K562 (cell line): ENCODE measurements around the gene NAA10. TPM values are rescaled to one million over a fixed set of nuclear protein-coding genes. Genes with fewer than 3 reads are reported as not detected.

Experiments used
- CGGBP1 ChIP-seq: fragments of 250-450 bp; sonication (Bioruptor Pico); IDR thresholded peaks from 2 replicates; pipeline ENCODE4 v1.9.0; 2021; ENCODE audit warnings: mild to moderate bottlenecking
- CREBBP ChIP-seq: IDR thresholded peaks from one replicate; pipeline ENCODE4 v1.6.1; 2012; ENCODE audit warnings: low read depth, mild to moderate bottlenecking, control low read depth, inconsistent platforms, low read length
- ELF4 ChIP-seq: fragments of 450-650 bp; formaldehyde crosslinking; IDR thresholded peaks from 2 replicates; pipeline ENCODE4 v1.4.0; 2022; ENCODE audit warnings: missing genetic modification characterization
- FUS ChIP-seq: fragments of 200-400 bp; formaldehyde crosslinking; optimal IDR thresholded peaks from 2 replicates; pipeline ENCODE3; 2017; ENCODE audit warnings: low read depth, low read length
- GABPA ChIP-seq: fragments of 200-800 bp; sonication (Bioruptor generic); conservative IDR thresholded peaks from 2 replicates; pipeline ENCODE4 v1.6.1; 2016; ENCODE audit warnings: low read depth, missing genetic modification characterization, missing compliant biosample characterization
- HMG20B ChIP-seq: fragments of 250-450 bp; sonication (Bioruptor Pico); IDR thresholded peaks from 2 replicates; pipeline ENCODE4 v1.5.0; 2021; ENCODE audit warnings: mild to moderate bottlenecking
- HMGN3 ChIP-seq: IDR thresholded peaks from 2 replicates; pipeline ENCODE4 v1.6.1; 2011; ENCODE audit warnings: borderline replicate concordance, low read depth, mild to moderate bottlenecking, mixed read lengths, low read length; ENCODE audit not compliant: insufficient read length; ENCODE audit errors: extremely low read depth
- NR4A1 ChIP-seq, 2 experiments: fragments of 250-450 bp in 1 of 2; fragments of 450-650 bp in 1 of 2; sonication (Bioruptor Pico) in 1 of 2; IDR thresholded peaks; 2 replicates each; pipeline versions ENCODE4 v1.4.0 to v1.6.1; 2016 to 2020; ENCODE audit warnings: mild to moderate bottlenecking in 2 of 2, missing compliant biosample characterization in 1 of 2, missing genetic modification characterization in 1 of 2, moderate library complexity in 1 of 2
- PHB ChIP-seq: fragments of 250-450 bp; sonication (Bioruptor Pico); IDR thresholded peaks from 2 replicates; pipeline ENCODE4 v1.5.0; 2021
- POLR2G ChIP-seq: fragments of 200-400 bp; formaldehyde crosslinking; IDR thresholded peaks from 2 replicates; pipeline ENCODE4 v1.6.1; 2017; ENCODE audit warnings: low read depth, mild to moderate bottlenecking, antibody characterized with exemption, low read length, moderate library complexity
- RBM25 ChIP-seq: fragments of 200-400 bp; formaldehyde crosslinking; IDR thresholded peaks from 2 replicates; pipeline ENCODE4 v1.6.1; 2018; ENCODE audit warnings: low read length, low read depth, moderate library complexity; ENCODE audit not compliant: severe bottlenecking
- SIX5 ChIP-seq, 2 experiments: IDR thresholded peaks; 2 replicates each; pipeline ENCODE4 v1.6.1; 2011; ENCODE audit warnings: low read length in 2 of 2, borderline replicate concordance in 1 of 2, low read depth in 1 of 2, mild to moderate bottlenecking in 1 of 2, moderate library complexity in 1 of 2; ENCODE audit not compliant: insufficient read depth in 1 of 2
- SP2 ChIP-seq: IDR thresholded peaks from 2 replicates; pipeline ENCODE4 v1.6.1; 2011; ENCODE audit warnings: mild to moderate bottlenecking, low read depth, low read length, moderate library complexity; ENCODE audit not compliant: poor library complexity, severe bottlenecking; ENCODE audit errors: extremely low read depth
- SUPT5H ChIP-seq: fragments of 450-650 bp; IDR thresholded peaks from 2 replicates; pipeline ENCODE4 v1.6.1; 2016
- UBTF ChIP-seq, 2 experiments: IDR thresholded peaks; 2 replicates each; pipeline ENCODE4 v1.6.1; 2012; ENCODE audit warnings: improper control_type of control experiment in 2 of 2, low read depth in 2 of 2, low read length in 2 of 2, borderline replicate concordance in 1 of 2
- YY1 ChIP-seq, 3 experiments: IDR thresholded peaks; 2 replicates each; pipeline ENCODE4 v1.6.1; 2011; ENCODE audit warnings: low read length in 2 of 3, mild to moderate bottlenecking in 2 of 3, moderate library complexity in 2 of 3, borderline replicate concordance in 1 of 3, control low read depth in 1 of 3, low read depth in 1 of 3; ENCODE audit not compliant: insufficient read depth in 3 of 3, insufficient replicate concordance in 2 of 3, control insufficient read depth in 1 of 3, insufficient read length in 1 of 3; ENCODE audit errors: extremely low read depth in 1 of 3
- ZNF586 ChIP-seq: fragments of 450-650 bp; formaldehyde crosslinking; conservative IDR thresholded peaks from 2 replicates; pipeline ENCODE4 v1.4.0; 2020; ENCODE audit warnings: mild to moderate bottlenecking, moderate library complexity
- ZNF639 ChIP-seq, 2 experiments: fragments of 200-800 bp in 1 of 2; sonication (Bioruptor generic) in 1 of 2; sonication (generic) in 1 of 2; formaldehyde crosslinking in 1 of 2; IDR thresholded peaks in 1 of 2; conservative IDR thresholded peaks in 1 of 2; 2 replicates each; pipeline versions ENCODE4 v1.5.0 to v1.6.1; 2016 to 2020; ENCODE audit warnings: missing compliant biosample characterization in 1 of 2, missing genetic modification characterization in 1 of 2, missing genetic modification reagents in 1 of 2
- polyA plus RNA-seq, 8 experiments: library from polyadenylated mRNA; depleted of rRNA in 4 of 8; stranded (reverse) in 5 of 8; unstranded in 3 of 8; fragments of >200 nt; fragmentation: Nextera tagmentation in 2 of 8; fragmentation: Illumina TruSeq in 1 of 8; extraction: Ambion mirVana in 2 of 8; extraction: Trizol in 1 of 8; gene quantifications; 2 replicates each; pipeline versions ENCODE4 v1.2.1 to v1.2.3, GENCODE V29; 2011 to 2014; ENCODE audit warnings: inconsistent platforms in 1 of 8, missing spikeins in 1 of 8
- total RNA-seq, 7 experiments: library from RNA; depleted of rRNA in 6 of 7; stranded (reverse); fragments of >200 nt in 6 of 7; fragmentation: Illumina TruSeq in 2 of 7; extraction: Trizol in 2 of 7; gene quantifications; 2 replicates each; pipeline versions ENCODE4 v1.2.1 to v1.2.3, GENCODE V29; 2011 to 2021; ENCODE audit warnings: low replicate concordance in 1 of 7
- TF ChIP-seq, protein P1 (sequence below), 2 experiments: fragments of 450-650 bp; IDR thresholded peaks; 2 replicates each; pipeline ENCODE4 v1.6.1; 2016

The NAA10 gene
- total and polyA plus RNA-seq, 9 of the 15 experiments (the other 6 are each of a cell fraction or from before 2014, with no cell fraction given) = 11.1 to 250 (median 134) TPM

GRCh38 chrX:153934762-153935325 is at the start of gene NAA10 (continued):
- TF ChIP-seq POLR2G (peak; percentile 80), HMGN3 (peak; percentile 44), HMG20B (CRISPR knock-in tag) (no peak), CREBBP (no peak), SUPT5H (no peak), GABPA (tag) (peak; percentile 94), SP2 (peak; percentile 43), ZNF586 (CRISPR knock-in tag) (no peak), UBTF (IDR thresholded peaks at IDR 0.05; ENCODE audit: borderline replicate concordance in 1 of 2, low read depth in 2 of 2, low read length in 2 of 2) (no peak), SIX5 (IDR thresholded peaks at IDR 0.05; ENCODE audit: borderline replicate concordance in 1 of 2, insufficient read depth in 1 of 2, low read depth in 1 of 2, low read length in 2 of 2) (no peak), YY1 (IDR thresholded peaks at IDR 0.05; ENCODE audit: borderline replicate concordance in 1 of 3, control insufficient read depth in 1 of 3, extremely low read depth in 1 of 3, insufficient read depth in 3 of 3, insufficient read length in 1 of 3, insufficient replicate concordance in 2 of 3, low read depth in 1 of 3, low read length in 2 of 3) (peak in 1 of 3 experiments; percentile 36), ZNF639 (CRISPR knock-in tag; conservative IDR thresholded peaks at IDR 0.05 in 1 of 2, IDR thresholded peaks at IDR 0.05 in 1 of 2) (peak in 1 of 2 experiments; percentile 90; a peak in 2 of 4 replicates), CGGBP1 (CRISPR knock-in tag) (no peak), ELF4 (CRISPR knock-in tag) (no peak), NR4A1 (CRISPR knock-in tag; IDR thresholded peaks at IDR 0.05) (no peak), NR4A1 (tag; IDR thresholded peaks at IDR 0.05) (no peak), RBM25 (peak; percentile 66), PHB (CRISPR knock-in tag) (no peak), FUS (no peak)
- TF ChIP-seq, protein P1, sequence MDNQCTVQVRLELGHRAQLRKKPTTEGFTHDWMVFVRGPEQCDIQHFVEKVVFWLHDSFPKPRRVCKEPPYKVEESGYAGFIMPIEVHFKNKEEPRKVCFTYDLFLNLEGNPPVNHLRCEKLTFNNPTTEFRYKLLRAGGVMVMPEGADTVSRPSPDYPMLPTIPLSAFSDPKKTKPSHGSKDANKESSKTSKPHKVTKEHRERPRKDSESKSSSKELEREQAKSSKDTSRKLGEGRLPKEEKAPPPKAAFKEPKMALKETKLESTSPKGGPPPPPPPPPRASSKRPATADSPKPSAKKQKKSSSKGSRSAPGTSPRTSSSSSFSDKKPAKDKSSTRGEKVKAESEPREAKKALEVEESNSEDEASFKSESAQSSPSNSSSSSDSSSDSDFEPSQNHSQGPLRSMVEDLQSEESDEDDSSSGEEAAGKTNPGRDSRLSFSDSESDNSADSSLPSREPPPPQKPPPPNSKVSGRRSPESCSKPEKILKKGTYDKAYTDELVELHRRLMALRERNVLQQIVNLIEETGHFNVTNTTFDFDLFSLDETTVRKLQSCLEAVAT (IDR thresholded peaks at IDR 0.05) = no peak
